DMS79 treated with DMSO at 0.1 percent for 48 hours (cell line): ENCODE measurements around the gene KRTAP10-3.
"Not testable (repeated sequence)": the region's sequence is repeated elsewhere in the genome, so short reads cannot be mapped to it uniquely, and the experiment has no call there.

Experiments
- DNase-seq: peaks from one replicate; lab custom pipeline; 2025; lab: John Stamatoyannopoulos, UW

The KRTAP10-3 gene

DNA sequence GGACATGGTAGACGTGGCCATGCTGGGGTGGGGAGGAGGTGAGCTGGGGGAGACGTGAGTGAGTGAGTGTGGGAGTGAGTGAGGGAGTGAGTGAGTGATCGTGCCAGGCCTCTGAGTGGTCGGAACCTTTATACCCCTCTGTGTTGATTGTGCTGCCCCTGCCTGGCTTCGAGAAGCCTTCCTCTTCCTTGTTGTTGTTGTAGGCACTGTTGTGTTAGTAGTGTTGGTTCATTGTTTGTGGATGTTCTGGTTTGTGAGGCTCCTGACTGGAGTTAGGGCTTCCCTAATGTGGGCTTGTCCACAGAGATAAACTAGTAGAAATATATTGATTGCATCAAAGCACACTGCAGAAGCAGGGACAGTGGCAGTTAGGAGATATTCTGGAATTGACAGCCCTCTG, at the start of gene KRTAP10-3:
KRTAP10-3 (minus strand) TSS at position 101 of the 400 bp plus-strand sequence; CDS start at position 21, 80 bp downstream.
- DNase-seq = no peak

DNA sequence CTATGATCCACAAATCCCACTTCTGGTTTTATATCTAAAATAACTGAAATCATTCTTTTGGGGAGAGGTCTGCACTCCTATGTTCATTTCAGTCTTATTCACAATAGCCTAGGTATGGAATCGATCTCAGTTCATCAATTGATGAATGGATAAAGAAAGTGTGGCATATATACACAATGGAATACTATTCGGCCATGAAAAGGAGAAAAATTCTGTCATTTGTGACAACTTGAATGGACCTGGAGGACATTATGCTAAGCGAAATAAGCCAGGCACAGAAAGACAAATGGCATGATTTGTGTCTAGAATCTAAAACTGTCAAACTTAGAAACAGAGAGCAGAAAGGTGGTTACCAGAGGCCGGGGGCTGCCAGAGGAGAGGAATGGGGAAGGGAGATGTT, 47.9 kb upstream of the KRTAP10-3 start:
- DNase-seq = no peak

DNA sequence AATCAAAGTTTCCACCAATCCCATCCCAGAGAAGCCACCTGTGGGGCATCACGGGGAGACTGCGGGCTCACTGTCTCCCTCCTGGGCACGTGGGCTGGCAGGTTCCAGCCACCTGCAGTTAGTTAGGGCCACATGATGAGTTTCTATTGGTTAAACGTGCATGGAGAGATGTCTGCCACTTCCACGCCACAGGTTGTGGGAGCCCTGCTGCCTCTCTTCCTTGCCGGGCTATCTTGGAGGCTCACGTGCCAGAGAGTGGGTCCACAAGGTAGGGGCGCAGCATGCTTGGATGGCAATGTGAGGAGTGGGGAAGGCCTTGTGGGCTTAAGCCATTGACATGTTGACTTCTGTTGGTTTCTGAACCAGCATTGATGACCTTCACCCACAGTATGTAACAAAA, 45.3 kb upstream of the KRTAP10-3 start:
- no peak for DNase-seq

DNA sequence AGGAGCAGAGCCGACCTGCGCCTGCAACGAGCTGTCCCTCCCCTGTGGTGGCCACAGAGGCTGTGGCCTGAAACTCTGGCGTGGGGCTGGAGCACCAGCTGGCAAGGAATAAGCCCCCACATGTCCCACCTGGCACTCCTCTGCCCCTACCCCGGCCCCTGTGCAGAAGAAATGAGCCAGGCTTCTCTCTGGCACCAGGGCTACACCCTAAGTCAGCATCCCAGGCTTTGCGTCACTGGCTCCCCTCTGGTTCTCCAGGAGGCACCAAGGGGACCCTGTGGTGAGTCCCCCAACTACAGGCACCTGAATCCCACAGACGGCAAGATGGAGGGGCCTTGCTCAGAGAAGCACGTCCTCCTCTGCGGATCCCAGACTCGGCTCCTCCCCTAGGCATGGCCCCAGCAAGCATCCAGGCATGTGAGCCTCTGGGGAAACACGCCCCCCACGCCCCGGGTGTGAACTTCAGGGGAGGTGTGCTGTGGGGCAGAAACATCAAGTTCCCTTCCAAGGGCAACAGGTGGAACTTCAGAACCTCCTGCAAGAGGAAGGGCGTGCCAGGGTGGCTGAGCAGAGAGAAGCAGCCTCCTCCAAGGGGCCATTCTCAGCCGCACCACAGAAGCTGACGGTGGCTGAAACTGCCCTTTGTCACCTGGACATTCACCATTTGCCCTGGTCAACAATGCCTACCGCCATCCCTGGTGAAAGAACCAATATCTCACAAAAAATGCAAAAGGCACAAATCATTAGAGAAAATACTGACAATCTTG, 44.7 kb upstream of the KRTAP10-3 start:
- no peak for DNase-seq

DNA sequence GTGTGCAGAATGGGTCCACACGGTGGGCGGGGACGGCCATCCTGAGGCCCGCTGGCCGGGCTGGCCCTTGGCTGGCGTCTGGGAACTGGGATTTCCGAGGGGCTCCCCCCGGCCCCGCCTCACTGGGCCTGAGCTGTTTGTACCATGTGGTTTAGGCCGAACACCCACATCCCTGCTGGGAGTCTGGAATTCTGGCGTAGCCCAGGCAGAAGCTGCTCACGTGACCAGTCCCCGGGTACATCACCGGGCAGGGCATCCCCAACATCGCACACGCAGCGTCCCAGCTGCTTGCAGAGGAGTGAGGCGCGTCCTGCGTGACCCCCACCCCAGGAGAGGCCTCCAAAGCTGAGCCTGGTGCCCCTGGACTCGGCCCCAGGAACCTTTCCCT, 43.9 kb upstream of the KRTAP10-3 start:
- DNase-seq = no peak

- no peak for DNase-seq
Measured at GRCh38 chr21:44601596-44602462, 43.2 kb upstream of the KRTAP10-3 start.

DNA sequence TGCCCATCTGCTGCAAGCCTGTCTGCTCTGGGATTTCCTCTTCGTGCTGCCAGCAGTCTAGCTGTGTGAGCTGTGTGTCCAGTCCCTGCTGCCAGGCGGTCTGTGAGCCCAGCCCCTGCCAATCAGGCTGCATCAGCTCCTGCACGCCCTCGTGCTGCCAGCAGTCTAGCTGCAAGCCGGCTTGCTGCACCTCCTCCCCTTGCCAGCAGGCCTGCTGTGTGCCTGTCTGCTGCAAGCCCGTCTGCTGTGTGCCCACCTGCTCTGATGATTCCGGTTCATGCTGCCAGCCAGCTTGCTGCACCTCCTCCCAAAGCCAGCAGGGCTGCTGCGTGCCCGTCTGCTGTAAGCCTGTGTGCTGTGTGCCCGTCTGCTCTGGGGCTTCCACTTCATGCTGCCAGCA, 42.5 kb upstream of the KRTAP10-3 start:
- DNase-seq = not testable (repeated sequence)

DNA sequence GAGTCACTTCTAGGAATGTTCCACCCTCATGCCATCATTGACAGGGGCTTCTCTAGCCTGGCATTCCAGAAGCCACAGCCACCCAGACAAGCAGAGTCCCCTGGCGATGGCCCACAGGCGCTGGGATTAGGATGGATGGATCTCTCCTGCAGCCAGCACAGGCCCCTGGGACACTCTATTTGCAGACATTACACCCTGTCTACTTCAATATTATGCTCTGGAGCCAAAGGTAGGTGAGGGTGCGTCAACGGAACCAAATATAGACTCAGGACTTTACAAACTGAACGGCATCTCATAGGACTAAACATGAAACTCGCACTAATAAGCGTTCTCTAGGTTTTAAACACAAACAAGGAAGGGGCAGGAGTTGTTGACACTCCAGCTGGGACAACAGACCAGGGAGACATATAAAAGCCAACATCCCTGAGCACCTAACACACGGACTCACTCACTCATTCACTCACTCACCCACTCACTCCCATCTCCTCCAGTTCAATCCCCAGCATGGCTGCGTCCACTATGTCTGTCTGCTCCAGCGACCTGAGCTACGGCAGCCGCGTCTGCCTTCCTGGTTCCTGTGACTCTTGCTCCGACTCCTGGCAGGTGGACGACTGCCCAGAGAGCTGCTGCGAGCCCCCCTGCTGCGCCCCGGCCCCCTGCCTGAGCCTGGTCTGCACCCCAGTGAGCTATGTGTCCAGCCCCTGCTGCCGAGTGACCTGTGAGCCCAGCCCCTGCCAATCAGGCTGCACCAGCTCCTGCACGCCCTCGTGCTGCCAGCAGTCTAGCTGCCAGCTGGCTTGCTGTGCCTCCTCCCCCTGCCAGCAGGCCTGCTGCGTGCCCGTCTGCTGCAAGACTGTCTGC, 41.8 kb upstream of the KRTAP10-3 start, which contains the start of gene KRTAP10-7:
KRTAP10-7 (plus strand) TSS at position 480 of the 861 bp plus-strand sequence; CDS start at position 505, 25 bp downstream.
- DNase-seq = not testable (repeated sequence)

DNA sequence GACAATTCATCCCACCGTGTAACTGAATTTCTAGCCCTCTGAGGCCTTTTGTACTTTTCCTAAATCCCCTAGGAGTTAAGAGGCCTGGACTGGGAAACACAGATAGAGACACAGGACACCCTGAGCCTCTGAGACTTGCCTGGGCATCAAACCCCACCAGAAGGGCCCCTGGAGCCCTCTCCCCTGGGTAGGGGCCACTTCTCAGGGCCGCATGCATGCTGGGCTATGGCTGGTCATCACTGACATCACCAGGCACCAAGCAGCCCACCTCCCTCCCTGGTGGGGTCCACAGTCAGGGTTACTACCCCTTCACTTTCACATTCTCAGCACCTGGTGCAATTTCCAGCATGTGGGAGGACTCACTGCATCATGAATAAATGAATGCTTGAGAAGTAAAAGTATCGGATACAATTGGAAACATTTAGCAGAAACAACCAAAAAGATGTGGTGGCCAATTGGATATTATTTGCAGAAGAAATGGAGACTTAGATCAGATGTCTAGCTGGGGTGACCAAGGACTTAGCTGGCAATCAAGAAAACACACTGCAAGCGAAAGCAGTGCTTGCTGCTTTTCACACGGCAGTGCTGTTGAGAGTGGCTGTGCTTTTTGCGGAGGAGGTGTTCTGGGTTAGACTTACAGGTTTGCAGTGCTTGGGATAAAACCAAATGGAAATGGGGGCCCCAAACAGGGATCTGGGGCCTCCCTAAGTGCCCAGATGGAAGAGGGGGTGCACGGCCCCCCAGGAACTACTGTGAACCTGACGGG, 40.9 kb upstream of the KRTAP10-3 start:
- no peak for DNase-seq

DNA sequence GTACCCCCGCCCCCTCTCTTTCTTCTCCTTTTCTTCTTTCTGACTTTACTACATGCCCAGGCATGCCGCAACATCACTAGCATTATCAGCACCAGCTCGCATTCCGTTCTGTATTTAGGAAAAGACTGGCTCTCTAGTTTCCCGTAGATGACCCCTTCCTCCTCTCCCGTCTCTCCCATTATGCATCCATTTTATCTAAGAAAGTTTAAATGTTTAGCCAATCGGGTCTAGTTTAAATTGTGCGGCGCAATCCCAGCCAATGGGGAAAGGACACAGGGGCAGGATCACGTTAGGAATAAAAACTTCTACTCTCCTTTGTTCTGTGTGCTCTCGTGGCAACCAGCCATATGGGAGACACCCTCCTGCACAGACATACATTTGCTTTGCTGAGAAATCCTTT, 39.5 kb upstream of the KRTAP10-3 start:
- DNase-seq = no peak

DNA sequence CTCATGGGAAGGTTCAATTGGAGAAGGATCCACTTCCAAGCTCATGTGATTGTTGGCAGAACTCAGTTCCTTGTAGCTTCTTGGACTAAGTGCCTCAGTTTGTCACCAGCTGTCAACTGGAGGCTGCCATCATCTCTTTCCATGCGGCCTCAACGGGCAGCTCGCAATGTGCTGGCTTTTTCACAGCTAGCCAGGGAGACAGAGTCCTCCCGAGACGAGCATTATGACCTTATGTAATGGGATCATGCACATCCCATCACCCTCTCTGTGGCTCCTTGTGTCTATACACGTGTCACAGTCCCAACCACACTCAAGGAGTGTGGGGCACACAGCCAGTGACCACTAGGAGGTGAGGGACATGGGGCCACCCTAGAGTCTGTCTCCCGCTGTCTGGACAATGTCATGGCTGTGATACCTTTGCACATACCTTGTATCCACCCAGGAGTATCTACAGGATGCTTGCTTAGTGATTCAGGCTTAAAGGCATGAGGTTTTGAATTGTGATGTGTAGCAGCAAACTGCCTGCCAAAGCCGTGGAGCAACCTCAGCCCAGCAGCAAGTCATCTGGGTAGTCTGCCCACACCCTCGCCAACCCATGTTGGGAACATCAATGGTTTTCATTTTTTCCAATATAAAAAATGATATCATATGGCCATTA, 37.6 kb upstream of the KRTAP10-3 start:
- no peak for DNase-seq

- no peak for DNase-seq
Measured at GRCh38 chr21:44595524-44595923, 36.9 kb upstream of the KRTAP10-3 start.

DNA sequence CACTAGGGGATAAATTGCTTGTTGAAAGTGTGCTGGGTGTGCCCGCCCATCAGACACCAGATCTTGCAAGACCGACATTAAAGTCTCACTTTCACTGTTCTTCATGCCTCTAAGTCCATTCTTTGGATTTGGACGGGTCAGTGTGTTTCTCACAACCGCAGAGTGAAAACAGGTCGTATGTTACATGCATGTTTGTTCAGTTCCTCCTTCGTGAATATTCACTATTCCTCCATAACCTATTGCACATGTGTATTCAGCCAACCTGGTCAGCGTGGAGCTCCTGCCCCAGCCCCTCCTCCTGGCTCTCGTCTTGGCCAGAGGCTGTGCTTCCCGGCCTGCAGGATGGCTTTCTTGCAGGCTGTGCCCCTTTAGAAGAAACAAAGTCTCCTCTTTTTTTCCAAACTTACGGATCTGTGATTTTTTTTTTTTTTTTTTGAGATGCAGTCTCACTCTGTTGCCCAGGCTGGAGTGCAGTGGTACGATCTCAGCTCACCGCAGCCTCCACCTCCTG, 35.9 kb upstream of the KRTAP10-3 start:
- no peak for DNase-seq

DNA sequence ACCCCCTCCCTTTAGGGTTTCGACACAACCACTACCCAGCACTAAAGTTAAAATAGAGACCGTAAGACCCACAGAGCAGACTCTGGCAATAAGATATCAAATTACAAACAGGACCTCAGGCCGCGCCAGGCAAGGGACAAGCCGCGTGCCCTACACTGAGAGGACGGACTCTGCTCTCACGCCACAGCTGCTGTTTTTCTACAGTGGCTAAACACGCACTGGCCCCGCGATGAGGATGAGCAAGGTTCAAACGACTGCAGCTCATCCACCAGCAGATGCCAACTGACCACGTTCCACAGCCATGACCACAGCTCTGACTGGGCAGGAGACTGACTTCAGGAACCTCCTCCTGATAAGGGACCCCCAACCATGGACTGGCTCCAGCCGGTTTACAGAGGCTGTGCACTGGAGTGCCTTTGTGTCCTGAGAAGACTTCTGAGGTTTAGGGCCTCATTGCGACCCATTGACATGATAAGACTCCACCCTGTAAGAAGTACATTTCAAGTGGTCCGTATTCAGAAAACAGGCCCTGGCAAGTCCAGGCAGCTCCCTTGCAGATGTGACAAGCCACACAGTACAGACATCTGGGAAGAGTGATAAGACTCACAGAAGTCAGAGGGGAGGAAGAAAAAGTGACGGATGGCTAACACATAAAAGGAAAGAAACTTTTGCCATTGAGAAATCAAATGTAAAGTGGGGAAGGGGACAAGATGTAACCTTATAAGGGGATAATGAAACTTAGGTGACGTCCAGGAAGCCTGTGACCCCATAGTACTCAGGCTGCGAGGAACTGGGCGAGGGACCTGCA, 35.2 kb upstream of the KRTAP10-3 start:
- peak; percentile 71 for DNase-seq

DNA sequence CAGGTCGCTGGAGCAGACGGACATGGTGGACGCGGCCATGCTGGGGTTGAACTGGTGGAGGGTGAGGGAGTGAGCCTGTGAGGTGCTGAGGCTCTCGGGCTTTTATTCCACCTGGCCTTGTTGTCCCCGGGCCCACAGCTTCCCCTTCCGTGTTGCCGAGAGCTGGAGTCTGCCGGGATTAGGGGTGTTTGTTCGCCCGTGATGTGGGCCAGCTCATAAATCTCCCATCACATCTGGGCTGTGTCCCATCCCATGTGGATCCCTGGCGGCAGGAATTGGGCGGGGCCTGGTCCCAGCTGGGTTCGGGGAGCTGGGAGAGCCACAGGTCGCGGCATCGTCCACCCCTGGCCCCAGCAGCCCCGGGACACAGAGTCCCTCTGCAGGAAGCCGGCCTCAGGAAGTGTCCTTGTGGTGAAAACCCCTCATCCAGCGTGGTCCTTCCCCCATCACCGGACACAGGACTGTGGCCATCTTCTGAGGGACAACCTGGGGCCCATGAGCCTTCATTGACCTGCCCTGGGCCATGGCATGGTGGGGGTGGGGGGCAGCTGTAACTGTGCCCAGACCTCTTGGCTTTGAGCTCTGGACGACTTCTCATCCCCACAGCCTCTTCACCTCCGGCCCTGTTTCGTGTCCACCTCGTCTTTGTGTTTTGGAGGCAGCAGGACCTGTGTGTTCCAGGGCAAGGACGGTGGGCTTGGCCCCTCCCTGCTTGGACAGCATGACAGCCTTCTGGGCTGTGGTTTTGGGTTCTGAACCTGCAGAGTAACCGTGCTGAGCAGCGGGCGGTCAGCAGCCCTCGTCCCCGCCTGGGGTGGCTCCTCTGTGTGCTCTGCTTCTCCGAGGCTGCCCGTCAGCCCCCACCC, 34.1 kb upstream of the KRTAP10-3 start, which contains the start of gene KRTAP10-6:
KRTAP10-6 (minus strand) TSS at position 60 of the 866 bp plus-strand sequence; CDS start at position 39, 21 bp downstream.
- no peak for DNase-seq

DNA sequence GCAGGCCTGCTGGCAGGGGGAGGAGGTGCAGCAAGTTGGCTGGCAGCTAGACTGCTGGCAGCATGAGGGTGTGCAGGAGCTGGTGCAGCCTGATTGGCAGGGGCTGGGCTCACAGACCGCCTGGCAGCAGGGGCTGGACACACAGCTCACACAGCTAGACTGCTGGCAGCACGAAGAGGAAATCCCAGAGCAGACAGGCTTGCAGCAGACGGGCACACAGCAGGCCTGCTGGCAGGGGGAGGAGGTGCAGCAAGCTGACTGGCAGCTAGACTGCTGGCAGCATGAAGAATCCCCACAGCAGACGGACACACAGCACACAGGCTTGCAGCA, 33.2 kb upstream of the KRTAP10-3 start:
- not testable (repeated sequence) for DNase-seq

DNA sequence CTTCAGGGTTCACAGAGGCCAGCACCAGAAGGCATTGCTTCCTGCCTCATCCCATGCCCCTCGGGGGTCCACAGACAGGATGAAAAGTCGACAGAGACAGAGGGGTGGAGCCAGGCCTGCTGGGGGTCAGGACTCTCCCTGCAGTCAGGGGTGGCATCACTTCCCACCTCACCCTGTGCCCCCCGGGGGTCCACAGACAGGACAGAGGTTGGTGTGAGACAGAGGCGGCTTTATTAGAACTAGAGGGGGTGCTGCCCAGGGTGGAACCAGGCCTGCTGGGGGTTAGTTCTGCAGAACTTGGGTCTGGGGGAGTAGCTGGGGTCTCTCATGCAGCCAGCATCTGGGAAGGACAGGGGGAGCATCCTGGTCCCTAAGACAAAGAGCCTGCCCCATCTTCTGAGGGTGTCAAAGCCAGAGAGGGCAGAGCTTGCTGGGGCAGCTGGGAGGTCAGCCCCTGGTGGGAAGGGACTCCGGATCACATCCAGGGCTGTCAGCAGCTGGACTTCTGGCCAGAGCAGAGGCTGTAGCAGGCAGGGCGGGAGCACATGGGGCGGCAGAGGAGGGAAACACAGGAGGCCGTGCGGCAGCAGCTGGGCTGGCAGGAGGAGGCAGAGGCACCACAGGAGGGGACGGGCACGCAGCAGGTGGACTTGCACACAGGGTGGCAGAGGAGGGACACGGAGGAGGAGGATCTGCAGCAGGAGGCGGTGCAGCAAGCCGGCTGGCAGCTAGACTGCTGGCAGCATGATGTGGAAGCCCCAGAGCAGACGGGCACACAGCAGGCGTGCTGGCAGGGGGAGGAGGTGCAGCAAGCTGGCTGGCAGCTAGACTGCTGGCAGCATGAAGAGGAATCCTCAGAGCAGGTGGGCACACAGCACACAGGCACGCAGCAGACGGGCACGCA, 32.6 kb upstream of the KRTAP10-3 start:
- DNase-seq = not testable (repeated sequence)

DNA sequence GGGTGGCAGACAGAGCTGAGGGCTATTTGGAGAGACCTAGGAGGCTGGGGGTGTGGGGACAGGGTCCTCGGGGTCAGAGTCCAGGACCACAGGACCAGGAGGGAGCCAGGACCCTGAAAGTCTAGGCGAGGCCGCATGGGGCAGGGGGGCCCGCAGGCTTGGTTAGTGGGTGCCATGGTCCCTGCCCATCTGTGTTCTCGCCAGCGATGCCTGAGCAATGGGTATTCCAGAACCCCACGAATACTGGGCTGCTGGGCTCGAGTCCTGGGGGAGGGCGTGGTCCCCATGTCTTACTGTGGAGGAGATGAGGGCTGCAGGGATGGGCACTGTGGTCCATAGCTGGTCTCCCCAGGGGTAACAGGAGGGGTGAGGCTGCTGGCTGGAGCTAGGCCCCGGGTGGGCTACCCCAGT, 31.7 kb upstream of the KRTAP10-3 start:
- DNase-seq = no peak
